Amniotic epithelial cell (primary cell): ENCODE results near the gene AP1M1.
"Not testable (repeated sequence)": the region's sequence is repeated elsewhere in the genome, so short reads cannot be mapped to it uniquely, and the experiment has no call there.

Experiments used
- DNase-seq: peaks from one replicate; pipeline ENCODE4 v3.0.0-alpha.2; 2010; ENCODE audit warnings: low read depth

AP1M1 gene

DNA sequence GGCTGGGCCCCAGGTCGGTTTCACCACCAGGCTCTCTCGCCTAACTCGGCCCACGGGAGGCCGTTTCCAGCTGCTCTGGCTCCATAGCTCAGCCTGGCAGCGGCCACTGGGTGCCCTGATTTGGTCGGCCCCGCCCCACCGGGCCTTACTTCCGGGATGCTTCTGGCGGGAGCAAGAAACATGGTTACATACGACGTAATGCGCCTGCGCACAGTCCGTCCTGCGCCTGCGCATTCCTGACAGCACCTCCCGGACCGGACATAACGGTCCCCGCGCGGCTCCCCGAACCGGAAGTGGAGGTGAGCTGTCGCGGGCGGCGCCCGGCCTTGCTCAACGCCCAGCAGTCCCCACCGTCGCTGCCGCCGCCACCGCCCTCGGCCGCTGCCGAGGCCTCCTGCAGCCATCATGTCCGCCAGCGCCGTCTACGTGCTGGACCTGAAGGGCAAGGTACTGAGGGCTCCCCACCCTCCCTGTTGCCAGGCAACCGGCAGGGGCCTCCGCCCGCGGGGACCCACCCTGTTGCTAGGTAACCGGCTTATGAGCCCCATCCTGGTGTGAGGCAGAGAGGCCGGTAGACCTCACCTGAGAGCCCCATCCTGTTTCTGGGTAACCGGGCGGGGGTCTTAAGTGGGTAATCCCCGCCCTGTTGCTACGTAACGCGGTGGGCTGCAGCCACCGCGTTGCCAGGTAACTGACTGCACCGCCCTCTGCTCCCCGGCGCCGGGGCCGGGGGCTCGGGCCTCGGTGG is at the start of gene AP1M1:
Gene AP1M1 (plus strand): TSS at position 290 of the 748 bp plus-strand sequence. CDS start 116 bp downstream, at position 406.
- DNase-seq: peak; percentile 94

DNA sequence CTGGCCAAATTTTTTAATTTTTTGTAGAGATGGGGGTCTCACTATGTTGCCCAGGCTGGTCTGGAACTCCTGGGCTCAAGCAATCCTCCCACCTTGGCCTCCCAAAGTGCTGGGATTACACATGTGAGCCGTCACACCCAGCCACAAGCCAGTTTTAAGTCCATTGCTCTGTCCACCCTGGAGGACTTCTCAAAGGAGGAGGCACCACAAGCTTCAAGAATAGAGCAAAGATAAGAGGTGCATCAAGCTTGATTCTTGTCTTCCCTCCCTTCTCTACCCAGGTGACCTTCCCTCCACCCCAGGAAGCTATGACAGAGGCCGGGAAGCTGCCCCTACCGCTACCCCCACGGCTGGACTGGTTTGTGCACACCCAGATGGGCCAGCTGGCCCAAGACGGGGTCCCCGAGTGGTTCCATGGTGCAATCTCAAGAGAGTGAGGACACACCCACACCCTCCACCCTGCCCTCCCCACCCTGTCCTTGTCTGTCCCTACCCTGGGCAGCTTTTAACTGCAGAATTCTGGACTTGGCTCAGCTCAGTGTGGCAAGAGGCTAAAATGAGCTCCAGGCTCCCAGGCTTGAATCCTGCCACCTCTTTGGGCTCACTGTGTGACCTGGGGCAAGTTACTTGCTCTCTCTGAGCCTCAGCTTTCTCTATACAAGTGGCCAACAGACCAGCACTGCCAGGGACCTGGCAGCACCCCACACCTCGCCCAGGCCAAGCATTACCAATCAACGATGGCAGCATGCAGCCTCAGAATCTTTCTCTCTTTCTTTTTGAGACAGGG is 49.1 kb upstream of the AP1M1 start:
- no peak for DNase-seq

DNA sequence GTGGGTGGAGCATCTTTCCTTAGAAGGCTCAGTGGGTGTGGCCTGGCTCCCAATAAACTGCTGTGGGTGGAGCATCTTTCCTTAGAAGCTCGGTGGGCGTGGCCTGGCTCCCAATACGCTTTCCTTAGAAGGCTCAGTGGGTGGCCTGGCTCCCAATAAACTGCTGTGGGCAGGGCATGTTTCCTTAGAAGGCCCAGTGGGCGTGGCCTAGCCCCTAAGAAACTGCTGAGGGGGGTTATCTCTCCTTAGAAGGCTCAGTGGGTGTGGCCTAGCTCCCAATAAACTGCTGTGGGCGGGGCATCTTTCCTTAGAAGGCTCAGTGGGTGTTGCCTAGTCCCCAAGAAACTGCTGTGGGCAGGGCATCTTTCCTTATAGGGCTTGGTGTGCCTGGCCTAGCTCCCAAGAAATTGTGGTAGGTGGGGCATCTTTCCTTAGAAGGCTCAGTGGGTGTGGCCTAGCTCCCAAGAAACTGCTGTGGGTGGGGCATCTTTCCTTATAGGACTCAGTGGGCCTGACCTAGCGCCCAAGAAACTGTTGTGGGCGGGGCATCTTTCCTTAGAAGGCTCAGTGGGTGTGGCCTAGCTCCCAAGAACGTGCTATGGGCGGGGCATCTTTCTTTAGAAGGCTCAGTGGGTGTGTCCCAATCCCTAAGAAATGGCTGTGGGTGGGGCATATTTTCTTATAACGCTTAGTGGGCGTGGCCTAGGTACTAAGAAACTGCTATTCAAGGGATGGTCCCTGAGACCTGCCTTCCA is 44.0 kb upstream of the AP1M1 start:
- DNase-seq: no peak

DNA sequence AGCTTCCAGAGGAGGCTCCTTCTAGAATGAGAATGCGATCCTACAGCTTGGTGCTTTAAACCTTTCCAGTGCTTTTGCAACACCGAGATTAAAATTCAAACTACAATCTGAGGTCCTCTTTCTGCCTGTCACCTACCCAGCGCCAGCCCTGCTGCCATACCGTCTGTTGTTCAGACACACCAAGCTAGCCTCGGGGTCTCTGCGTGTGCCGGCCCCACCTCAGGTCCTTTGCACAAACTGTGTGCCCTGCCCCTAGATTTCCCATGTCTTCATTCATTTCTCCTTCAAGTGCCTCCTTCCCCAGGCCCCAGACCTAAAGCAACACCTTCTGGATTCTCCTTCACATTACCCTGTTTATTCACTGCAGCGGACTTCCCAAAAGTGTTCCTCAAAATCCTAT is 43.2 kb upstream of the AP1M1 start:
- no peak for DNase-seq

DNA sequence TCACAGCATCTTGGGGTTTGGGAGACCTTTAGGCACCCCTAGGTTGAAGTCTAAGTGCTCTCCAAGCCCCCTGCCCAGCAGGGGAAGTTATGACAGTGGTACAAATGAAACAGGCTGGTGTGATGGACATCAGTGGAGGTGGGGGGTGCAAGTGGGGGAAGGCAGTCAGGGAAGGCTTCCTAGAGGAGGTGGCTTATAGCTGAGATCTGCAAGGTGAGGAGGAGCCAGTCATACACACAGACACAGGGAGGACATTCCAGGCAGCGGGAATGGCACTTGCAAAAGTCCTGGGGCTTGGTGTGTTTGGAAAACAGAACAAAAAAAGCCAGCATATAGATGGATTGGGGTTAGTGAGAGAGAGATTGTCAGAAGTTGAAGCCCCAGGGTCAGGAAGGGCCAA is 42.6 kb upstream of the AP1M1 start:
- DNase-seq: no peak

DNA sequence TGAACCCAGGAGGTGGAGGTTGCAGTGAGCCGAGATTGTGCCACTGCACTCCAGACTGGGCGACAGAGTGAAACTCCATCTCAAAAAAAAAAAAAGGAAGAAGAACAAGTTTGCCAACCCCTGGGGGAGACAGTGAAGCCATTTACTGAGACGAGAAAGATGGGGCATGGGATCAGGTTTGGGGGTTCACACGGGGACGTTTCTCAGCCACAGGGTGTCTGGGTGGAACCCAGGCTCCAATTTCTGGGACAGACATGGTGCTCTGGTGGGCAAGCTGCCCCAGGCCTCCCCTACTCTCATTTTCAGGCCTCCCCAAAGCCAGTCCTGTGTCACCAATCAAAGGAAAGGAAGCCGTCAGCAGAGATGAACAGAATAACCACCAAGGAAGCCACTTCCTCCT is 40.8 kb upstream of the AP1M1 start:
- DNase-seq: no peak

DNA sequence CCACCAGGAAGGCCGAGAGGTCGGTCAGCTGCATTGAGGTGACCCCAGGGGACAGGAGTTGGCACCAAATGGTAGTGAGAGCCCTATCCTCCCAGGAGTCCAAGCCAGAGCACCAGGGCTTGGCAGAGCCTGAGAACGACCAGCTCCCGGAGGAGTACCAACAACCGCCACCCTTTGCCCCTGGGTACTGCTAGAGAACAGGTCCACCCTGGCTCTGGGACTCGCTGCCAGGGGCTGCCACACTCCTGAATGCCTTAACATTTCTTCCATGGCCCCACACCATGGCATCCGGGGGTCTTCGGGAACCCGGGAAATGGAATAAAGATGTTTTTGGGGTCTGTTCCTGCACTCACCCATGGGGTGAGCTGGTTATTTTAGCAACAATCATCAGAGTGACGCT is 40.1 kb upstream of the AP1M1 start:
- no peak for DNase-seq

DNA sequence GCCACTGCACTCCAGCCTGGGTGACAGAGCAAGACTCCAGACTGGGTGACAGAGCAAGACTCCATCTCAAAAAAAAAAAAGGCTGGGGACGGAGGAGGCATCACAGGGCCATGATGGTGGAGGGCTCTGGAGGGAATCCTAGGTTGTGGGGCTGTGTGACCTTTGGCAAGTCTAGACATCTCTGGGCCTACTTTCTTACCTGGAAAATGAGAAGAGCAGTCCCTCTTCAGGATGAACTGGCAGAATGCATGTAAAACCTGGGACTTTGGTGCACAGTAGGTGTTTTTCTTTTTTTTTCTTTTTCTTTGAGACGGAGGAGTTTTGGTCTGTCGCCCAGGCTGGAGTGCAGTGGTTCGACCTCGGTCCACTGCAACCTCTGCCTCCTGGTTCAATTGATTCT is 38.1 kb upstream of the AP1M1 start:
- no peak for DNase-seq

DNA sequence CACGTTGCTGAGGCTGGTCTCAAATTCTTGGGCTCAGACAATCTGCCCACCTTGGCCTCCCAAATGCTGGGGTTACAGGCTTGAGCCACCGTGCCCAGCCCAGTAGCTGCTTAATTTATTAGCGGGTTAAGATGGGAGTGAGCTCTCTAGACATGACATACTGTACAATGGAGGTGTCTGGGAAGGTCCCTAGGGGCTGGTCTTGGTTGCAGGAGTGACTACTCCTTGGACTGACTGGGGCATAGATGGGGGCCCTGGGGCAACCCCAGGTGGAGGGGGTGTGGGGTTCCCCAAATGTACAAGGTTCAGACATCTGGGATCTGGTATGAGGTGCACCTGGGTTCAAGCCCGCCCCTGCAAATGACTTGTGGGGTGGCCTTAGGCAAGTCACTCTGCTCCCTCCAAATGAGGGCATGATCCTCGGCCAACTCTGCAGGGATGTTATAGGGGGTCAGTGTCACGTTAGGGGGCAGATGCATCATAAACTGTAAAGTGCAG is 37.2 kb upstream of the AP1M1 start:
- no peak for DNase-seq

DNA sequence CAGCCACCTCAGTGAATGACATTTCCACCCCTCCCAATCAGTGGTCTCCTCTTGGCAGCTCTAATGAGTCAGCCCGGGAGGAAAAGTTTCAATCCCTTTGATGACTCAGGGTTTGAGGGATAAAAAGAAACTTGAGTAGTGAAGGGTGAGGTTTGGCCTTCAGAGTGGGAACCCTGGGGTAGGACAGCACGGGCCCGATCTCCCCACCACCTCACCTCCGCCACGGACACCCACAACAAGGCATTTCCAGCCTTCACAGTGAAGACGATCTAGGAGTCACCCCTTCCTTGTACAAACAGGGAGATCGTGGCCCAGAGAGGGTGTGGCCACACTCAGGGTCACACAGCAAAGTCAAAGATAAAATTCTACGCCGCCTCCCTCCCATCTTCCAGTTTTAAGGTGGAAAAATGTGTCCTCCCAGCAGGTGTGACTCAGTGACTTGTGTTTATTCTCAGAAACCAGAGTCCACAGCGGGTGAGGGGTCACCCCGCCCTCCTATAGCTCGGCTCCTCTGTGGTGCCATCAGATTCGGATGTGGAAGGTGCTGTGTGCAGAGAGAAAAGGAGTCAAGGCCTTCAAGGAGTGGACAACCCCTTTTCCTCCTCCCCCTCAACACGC is 36.7 kb upstream of the AP1M1 start:
- DNase-seq: peak; percentile 70

DNA sequence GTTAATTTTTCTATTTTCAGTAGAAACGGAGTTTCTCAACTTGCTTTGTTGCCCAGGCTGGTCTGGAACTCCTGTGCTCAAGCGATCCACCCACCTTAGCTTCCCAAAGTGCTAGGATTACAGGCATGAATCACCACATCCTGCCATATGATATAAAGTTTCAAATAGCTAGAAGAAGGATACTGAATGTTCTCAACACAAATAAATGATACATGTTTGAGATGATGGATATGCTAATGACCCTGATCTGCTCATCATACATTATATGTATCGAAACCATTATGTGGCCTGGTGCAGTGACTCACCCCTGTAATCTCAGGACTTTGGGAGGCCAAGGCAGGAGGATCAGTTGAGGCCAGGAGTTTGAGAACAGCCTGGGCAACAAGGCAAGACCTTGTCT is 35.9 kb upstream of the AP1M1 start:
- peak; percentile 82 for DNase-seq

DNA sequence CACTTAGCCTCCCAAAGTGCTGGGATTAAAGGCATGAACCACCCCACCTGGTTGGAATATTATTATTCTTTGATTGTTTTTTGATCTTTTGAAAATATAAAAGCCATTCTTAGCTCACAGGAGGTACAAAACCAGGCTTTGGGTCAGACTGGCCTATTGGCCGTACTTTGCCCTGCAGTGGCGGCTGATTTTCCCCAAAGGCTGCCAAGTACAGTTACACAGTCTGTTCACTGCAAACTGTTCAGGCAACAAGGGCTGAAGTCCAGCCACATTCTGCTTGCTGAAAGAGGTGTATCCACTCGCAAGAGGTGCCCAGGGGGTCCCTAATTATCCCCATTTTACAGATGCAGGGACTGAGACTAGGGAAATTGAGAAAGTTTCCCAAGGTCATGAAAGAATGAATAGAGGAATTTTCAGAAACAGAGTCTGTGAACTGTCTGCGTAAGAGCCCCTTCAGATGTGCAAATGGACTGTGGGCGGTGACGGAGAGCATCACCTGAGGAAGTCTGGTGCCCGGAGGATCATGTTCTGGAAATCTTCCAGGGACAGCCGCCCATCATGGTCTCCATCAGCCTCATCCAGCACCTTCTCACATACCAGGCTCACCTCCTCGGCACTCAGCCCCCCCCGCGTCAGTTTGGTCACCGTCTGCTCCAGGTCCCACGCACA is 33.4 kb upstream of the AP1M1 start:
- no peak for DNase-seq

DNA sequence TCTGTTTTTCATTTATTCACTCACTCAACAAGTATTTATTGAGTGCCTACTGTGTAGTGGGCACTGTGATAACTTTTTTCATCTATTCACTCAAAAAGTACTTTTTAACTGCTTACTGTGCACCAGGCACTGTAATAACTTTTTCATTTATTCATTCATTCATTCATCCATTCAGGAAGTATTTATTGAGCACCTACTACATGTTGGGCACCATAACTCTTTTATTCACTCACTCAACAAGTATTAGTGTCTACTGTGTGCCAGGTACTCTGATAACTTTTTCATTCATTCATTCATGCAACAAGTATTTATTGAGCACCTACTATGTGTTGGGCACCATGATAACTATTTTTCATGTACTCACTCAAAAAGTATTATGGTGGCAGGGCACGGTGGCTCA is 31.3 kb upstream of the AP1M1 start:
- no peak for DNase-seq

DNA sequence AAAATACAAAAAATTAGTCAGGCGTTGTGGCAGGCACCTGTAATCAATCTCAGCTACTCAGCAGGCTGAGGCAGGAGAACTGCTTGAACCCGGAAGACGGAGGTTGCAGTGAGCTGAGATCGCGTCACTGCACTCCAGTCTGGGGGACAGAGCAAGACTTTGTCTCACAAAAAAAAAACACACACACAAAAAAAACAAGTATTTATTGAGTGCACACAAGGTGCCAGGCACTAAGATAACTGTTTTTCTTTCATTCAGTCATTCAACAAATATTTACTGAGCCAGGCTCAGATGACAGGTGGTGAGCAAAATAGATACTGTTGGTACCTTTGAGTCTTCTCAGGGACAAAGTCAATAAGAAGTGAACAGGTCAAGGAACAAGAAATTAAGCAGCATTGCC is 30.7 kb upstream of the AP1M1 start:
- DNase-seq: no peak

DNA sequence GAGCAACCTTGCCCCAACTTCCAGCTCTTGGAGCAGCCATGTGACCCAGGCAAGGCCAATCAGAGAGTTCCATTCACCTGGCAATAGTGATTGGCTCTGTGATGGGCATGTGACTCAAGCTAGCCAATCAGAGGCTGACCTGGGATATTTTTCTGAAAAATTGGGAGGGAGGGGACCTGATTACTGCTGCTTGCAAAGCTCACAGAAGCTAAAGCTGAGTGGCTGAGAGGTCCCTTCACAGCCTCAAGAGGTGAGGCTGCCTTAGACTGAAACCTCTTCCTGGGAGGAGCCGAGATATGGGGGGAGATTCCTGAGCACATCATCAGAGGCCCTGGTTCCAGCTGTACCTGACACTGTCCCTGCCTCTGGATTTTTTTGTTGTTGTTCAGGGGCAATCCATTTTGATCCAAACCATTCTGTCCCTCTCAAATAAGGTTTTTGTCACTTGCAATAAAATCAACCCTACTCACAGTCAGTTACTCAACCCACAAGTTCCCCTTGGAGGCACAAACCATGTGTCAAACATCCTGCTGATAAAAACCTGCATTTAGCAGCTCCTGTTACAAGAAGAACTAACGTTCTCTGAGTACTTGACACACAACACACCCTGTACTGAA is 29.1 kb upstream of the AP1M1 start:
- peak; percentile 50 for DNase-seq

DNA sequence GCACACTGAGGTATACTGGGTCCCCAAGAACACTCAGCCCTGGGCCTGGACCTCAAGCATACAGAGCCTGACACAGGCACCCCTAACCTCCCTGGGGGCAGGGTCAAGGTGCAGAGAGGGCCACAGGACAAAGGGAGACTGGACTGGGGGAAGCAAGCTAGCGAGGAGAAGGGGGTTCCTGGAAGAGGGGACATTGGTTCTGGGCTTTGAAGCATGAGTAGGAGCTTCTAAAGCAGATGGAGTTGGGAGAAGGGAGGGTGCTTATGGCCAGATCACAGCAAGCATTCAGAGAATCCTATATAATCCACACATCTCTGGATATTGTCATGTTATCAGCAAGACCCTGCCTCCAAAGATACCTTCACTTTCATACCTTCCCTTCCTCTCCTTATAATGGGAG is 27.6 kb upstream of the AP1M1 start:
- no peak for DNase-seq

DNA sequence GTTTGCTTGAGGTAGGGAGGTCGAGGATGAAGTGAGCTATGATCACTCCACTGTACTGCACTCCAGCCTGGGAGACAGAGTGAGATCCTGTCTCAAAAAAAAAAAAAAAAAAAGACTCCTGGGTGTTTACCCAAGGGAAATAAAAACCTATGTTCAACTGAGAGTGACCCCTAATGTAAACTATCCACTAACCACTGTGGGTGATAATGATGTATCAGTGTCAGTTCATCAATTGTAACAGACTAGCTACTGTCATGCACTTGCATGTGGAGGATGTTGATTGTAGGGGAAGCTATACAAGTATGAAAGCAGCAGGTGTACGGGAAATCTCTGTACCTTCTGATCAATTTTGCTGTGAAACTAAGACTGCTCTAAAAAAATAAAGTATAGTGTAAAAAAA is 21.8 kb upstream of the AP1M1 start:
- DNase-seq: no peak

DNA sequence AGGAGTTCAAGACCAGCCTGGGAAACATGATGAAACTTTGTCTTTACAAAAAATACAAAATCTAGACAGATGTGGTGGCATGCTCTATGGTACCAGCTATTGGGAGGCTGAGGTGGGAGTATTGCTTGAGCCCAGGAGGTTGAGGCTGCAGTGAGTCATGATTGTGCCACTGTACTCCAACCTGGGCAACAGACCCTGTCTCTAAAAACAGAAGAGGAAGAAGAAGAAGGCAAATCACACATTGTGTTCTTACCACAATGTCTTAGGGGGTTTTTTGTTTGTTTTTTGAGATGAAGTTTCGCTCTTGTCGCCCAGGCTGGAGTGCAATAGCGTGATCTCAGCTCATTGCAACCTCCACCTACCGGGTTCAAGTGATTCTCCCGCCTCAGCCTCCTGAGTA is 18.8 kb upstream of the AP1M1 start:
- DNase-seq: not testable (repeated sequence)

DNA sequence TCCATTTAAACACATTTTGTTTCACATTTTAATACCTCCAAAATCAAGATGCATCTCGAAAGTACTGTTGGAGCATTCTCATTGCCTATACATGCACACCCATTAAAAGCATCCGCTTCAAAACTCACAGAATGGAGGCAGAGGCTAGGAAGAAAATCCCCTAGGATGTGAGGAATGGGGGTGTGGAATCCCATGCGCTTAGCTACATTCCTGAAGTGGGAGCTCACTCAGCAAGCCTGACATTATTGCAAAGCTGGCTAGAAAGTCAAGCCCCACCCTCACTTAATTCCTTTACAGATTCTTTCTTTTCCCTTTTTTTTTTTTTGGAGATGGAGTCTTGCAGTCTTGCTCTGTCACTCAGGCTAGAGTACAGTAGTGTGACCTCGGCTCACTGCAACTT is 17.1 kb upstream of the AP1M1 start:
- peak; percentile 77 for DNase-seq

DNA sequence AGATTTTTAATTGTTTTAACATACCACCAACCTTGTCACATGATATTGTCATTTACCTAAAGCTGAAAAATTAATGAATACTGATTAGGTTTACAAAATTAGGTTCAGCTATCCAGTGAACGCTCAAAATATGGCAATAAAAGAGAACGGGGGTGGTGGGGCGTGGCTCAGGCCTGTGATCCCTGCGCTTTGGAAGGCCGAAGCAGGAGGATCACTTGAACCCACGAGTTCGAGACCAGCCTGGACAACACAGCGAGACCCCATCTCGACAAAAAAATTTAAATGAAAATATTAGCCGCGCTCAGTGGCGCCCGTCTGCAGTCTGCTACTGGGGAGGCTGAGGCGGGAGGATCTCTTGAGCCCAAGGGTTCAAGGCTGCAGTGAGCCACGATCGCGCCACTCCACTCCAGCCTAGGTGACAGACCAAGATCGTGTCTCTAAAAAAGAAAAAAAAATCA is 13.0 kb upstream of the AP1M1 start:
- no peak for DNase-seq

DNA sequence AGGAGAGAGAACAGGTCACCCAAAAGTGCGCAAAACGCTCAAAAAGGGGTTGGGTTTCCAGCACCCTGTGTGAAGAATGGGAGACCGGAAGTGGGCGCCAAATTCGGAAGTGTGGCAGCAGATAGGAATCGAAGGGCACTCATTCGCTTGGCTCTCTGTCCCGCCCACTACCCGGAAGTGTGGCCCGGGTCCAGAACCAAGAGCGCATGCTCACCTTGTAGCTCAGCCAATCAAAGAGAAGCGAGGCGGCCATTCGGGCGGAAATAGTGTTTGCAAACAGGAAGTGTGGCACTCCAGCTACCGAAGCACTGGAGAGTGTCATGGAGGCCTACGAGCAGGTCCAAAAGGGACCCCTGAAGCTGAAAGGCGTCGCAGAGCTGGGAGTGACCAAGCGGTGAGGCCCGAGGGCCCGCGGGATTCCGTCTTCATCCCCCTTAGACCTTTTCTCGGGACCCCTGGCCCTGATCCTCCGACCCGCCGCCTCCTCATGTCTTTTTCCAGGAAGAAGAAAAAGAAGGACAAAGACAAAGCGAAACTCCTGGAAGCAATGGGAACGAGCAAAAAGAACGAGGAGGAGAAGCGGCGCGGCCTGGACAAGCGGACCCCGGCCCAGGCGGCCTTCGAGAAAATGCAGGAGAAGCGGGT is 12.5 kb upstream of the AP1M1 start, which contains the start of gene FAM32A:
Gene FAM32A (plus strand): TSS at position 288 of the 645 bp plus-strand sequence. CDS start 33 bp downstream, at position 321.
- peak; percentile 99 for DNase-seq
